Vagina (tissue), 2 donors: Measurements from ENCODE around the gene LZTFL1.

Experiments
- CTCF ChIP-seq, 3 experiments: fragments of 450-650 bp in 2 of 3; fragments of 200-600 bp in 1 of 3; sonication (generic) in 1 of 3; IDR thresholded peaks; one replicate each; pipeline ENCODE4 v1.5.1; 2017 to 2019; ENCODE audit warnings: antibody characterized with exemption in 3 of 3, mild to moderate bottlenecking in 2 of 3, moderate library complexity in 2 of 3
- POLR2A ChIP-seq, 2 donors: fragments of 450-650 bp; IDR thresholded peaks; one replicate each; pipeline ENCODE4 v1.6.1; 2017; ENCODE audit warnings: antibody characterized with exemption in 2 of 2, mild to moderate bottlenecking in 2 of 2, moderate library complexity in 2 of 2
- POLR2AphosphoS5 ChIP-seq, 2 donors: sonication (generic); formaldehyde crosslinking; IDR thresholded peaks; one replicate each; pipeline ENCODE4 v1.9.0; 2017; ENCODE audit warnings: antibody characterized with exemption in 2 of 2, mild to moderate bottlenecking in 2 of 2, low read depth in 1 of 2; ENCODE audit not compliant: insufficient read depth in 1 of 2

DNA sequence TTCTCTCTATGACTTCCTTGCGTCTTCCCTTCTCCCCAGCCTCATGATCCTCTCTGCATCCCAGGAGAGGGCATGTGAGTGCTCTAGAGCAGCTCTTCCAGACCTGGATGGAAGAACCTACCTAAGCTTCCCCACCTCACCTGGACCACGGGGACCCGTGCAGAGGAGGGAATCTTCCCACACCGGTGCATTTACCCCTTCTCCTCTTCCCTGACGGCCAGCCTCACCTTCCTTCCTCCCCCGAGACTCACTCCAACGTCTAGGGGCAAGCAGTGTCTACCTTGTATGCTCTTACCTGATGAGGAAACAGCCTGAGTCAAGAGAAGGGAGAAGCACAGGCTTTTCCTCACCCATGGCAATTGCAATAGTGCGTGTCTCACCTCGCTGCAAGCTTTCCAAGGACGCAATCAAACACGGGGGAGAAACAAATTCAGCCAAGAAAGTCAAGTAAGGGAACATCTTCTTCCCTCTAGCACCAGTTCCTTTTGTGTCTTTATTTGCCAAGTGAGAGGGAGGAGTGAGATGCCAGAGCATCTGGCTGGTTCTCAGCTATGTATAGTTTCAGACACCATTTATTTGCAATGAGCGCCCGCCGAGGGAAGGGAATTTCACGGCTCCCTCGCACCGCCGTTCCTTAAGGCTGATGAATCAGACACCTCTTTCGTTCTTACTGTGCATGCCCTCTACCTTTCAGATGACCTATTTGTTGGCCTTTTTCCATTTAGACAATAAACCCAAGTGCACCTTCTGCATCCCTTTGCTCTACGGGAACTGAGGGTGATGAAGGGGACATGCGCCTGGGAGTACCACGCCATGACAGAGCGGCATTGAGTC lies 42.7 kb upstream of the LZTFL1 start:
- TF ChIP-seq POLR2AphosphoS5 (IDR thresholded peaks at IDR 0.05; ENCODE audit: insufficient read depth in 1 of 2, low read depth in 1 of 2) (no peak), POLR2A (IDR thresholded peaks at IDR 0.05) (no peak), CTCF (IDR thresholded peaks at IDR 0.05) (no peak)
